Measurements from ENCODE around the gene CHRDL1.
"Not testable (repeated sequence)": the region's sequence is repeated elsewhere in the genome, so short reads cannot be mapped to it uniquely, and the experiment has no call there.

The CHRDL1 gene

DNA sequence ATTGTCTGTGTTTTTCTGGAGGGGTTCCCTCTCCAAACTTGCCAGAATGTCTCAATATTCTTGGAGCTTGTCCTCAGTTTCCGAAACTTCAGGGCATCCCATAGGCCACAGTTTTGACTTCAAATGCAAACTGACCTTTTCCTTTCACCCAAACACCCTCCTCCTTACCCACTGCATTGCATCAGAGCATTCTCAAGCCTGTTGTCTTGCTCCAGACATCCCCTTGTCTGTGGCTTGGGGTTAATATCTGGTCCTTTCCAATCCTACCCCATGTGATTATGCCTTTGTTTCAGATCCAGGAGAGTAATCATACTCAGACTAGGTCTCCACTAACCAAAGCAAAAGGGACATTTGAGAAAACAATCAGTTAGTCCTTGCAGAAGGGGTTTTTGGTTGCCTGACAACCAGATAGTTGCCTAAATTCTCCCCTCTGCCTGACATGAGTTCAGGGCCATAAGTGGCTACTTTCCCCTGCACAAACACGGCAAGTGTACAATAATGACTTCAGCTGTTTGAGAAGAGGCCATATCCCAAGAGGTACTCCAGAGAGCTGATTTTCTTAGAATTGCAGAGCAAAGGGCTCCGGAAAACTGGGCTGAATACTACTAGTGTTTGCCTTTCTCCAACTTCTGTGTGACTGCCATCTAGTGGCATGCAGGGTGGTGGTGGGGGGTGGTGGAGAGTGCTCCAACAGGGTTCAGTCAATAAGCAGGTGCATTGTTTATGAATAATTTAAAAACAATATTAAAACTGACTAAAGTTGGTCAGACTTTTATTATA is 130.2 kb downstream of the CHRDL1 start:
- peak; percentile 50 for DNase-seq (ENCODE audit: low spot score)

DNA sequence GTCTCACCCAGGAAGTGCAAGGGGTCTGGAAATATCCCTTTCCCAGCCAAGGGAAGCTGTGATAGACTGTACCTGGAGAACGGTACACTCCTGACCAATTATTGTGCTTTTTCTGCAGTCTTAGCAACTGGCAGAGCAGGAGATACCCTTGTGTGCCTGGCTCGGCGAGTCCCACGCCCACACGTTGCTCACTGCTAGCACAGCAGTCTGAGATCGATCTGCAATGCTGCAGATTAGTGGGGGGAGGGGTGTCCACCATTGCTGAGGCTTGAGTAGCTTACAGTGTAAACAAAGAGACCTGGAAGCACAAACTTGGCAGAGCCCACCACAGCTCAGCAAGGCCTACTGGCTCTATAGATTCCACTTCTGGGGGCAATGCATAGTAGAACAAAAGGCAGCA is 138.5 kb downstream of the CHRDL1 start:
- DNase-seq (ENCODE audit: low spot score) = no peak

DNA sequence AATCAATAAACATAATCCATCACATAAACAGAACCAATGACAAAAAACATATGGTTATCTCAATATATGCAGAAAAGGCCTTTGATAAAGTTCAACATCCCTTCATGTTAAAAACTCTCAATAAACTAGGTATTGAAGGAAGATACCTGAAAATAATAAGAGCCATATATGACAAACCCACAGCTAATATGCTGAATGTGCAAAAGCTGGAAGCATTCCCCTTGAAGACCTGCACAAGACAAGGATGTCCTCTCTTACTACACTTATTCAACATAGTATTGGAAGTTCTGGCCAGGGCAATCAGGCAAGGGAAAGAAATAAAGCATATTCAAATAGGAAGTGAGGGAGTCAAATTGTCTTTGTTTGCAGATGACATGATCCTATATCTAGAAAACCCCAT is 141.3 kb downstream of the CHRDL1 start:
- not testable (repeated sequence) for DNase-seq (ENCODE audit: low spot score)

DNA sequence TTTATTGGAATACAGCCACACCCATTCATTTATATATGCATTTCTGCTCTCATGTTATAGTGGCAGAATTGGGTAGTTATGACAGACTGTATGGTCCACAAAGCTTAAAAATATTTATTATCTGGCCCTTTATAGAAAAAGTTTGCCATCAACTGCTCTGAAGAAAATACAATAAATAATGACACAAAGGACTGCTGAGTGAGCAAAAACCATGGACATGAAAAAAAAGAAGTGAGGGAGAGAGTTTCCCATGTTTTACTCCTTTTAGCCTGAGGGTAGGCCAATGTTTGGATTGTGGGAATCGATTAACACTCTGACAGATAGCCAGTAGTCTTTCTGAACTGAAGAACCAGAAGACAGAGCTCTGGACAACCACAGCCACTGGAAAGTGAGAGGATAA is 149.2 kb downstream of the CHRDL1 start:
- DNase-seq (ENCODE audit: low spot score) = no peak
